ENCODE data around the gene GPC3.

DNA sequence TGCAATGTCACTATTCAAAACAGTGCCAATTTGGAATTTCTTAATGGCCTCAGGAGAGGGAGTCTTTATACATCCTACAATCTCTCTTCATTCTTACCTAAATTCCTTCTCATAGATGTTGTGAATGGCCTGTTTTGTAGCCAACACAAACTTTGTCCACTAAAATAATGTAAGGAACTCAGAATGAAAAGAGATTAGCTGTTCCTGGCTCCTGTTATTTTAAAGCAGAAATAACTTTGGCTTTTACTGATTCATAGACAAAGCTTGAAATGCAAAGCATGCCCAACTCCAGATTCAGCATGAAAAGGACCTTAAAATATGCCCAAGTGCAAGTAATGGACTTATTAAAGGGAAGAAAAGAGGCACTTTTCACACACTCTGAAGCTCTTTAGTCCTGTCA, 424.1 kb downstream of the GPC3 start:
- TF ChIP-seq, protein P1, sequence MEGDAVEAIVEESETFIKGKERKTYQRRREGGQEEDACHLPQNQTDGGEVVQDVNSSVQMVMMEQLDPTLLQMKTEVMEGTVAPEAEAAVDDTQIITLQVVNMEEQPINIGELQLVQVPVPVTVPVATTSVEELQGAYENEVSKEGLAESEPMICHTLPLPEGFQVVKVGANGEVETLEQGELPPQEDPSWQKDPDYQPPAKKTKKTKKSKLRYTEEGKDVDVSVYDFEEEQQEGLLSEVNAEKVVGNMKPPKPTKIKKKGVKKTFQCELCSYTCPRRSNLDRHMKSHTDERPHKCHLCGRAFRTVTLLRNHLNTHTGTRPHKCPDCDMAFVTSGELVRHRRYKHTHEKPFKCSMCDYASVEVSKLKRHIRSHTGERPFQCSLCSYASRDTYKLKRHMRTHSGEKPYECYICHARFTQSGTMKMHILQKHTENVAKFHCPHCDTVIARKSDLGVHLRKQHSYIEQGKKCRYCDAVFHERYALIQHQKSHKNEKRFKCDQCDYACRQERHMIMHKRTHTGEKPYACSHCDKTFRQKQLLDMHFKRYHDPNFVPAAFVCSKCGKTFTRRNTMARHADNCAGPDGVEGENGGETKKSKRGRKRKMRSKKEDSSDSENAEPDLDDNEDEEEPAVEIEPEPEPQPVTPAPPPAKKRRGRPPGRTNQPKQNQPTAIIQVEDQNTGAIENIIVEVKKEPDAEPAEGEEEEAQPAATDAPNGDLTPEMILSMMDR (conservative IDR thresholded peaks at IDR 0.05 in 1 of 2, IDR thresholded peaks at IDR 0.05 in 1 of 2; ENCODE audit: extremely low read depth in 1 of 2, insufficient read depth in 1 of 2, low read depth in 1 of 2, low read length in 2 of 2) = no peak
- TF ChIP-seq EZH2 (IDR thresholded peaks at IDR 0.05; ENCODE audit: borderline replicate concordance, low read length) = no peak
